ENCODE data around the gene SND1.
A peak's percentile ranks its signal among the peaks of the same experiment; 100 is the strongest.

SND1 gene

GRCh38 chr7:128017862-128018845 is 366.2 kb downstream of the SND1 start:
- no peak for DNase-seq (ENCODE audit: low read depth in 2 of 2)

GRCh38 chr7:128019288-128019687 is 367.3 kb downstream of the SND1 start:
- DNase-seq (ENCODE audit: low read depth in 2 of 2), result no peak

- no peak for DNase-seq (ENCODE audit: low read depth in 2 of 2)
These were observed 368.2 kb downstream of the SND1 start for GRCh38 chr7:128020159-128020558.

- DNase-seq (ENCODE audit: low read depth in 2 of 2), result no peak
These were observed 369.4 kb downstream of the SND1 start for GRCh38 chr7:128021366-128021765.

GRCh38 chr7:128022631-128023532 is 370.9 kb downstream of the SND1 start:
- DNase-seq (ENCODE audit: low read depth in 2 of 2), result no peak

GRCh38 chr7:128024151-128024550 is 372.2 kb downstream of the SND1 start:
- DNase-seq (ENCODE audit: low read depth in 2 of 2), result no peak

- no peak for DNase-seq (ENCODE audit: low read depth in 2 of 2)
These were observed 373.4 kb downstream of the SND1 start for GRCh38 chr7:128025380-128025779.

GRCh38 chr7:128025819-128026218 is 373.8 kb downstream of the SND1 start:
- DNase-seq (ENCODE audit: low read depth in 2 of 2), result no peak

GRCh38 chr7:128026551-128026950 is 374.6 kb downstream of the SND1 start:
- DNase-seq (ENCODE audit: low read depth in 2 of 2), result no peak

GRCh38 chr7:128027485-128027980 is 375.5 kb downstream of the SND1 start:
- DNase-seq (ENCODE audit: low read depth in 2 of 2), result no peak

GRCh38 chr7:128029405-128029995 is 377.5 kb downstream of the SND1 start:
- no peak for DNase-seq (ENCODE audit: low read depth in 2 of 2)

- no peak for DNase-seq (ENCODE audit: low read depth in 2 of 2)
These were observed 378.3 kb downstream of the SND1 start for GRCh38 chr7:128030263-128030653.

GRCh38 chr7:128030654-128031611 is 378.9 kb downstream of the SND1 start, which contains the start of gene LRRC4:
Gene LRRC4, minus strand, starts transcription at chr7:128031437. Its CDS starts 797 bp downstream, at chr7:128030640.
- DNase-seq (ENCODE audit: low read depth in 2 of 2), result no peak

- DNase-seq (ENCODE audit: low read depth in 2 of 2), result peak; percentile 20 to 38
These were observed 380.1 kb downstream of the SND1 start for GRCh38 chr7:128031901-128032604.

GRCh38 chr7:128032605-128033235 is 380.7 kb downstream of the SND1 start:
- DNase-seq (ENCODE audit: low read depth in 2 of 2), result no peak

GRCh38 chr7:128033246-128033645 is 381.3 kb downstream of the SND1 start:
- no peak for DNase-seq (ENCODE audit: low read depth in 2 of 2)

GRCh38 chr7:128034825-128035224 is 382.8 kb downstream of the SND1 start:
- no peak for DNase-seq (ENCODE audit: low read depth in 2 of 2)

GRCh38 chr7:128035712-128036111 is 383.7 kb downstream of the SND1 start:
- DNase-seq (ENCODE audit: low read depth in 2 of 2), result no peak

GRCh38 chr7:128036226-128036940 is 384.4 kb downstream of the SND1 start:
- DNase-seq (ENCODE audit: low read depth in 2 of 2), result no peak

All from activated CD8-positive, alpha-beta memory T cell treated with anti-CD3 and anti-CD28 coated beads for 4 hours (primary cell).